ENCODE data around the gene LSM14B.

LSM14B gene

GRCh38 chr20:62183426-62184142, 61.3 kb downstream of the LSM14B start:
- DNase-seq (ENCODE audit: low read depth, low spot score): peak; percentile 16
